A549 (cell line): ENCODE data around the gene SUGP1. TPM values are rescaled to one million over a fixed set of nuclear protein-coding genes. Genes with fewer than 3 reads are reported as not detected.

Source experiments
- ATAC-seq, 2 experiments: fragments of 200-7000 bp in 1 of 2; fragments of >200 bp in 1 of 2; cut with Nextera tagmentation in 1 of 2; cut with Tn5 transposase in 1 of 2; 3 replicates each; pipeline versions ENCODE4 v1.8.0 to v1.9.1; 2018 to 2020; ENCODE audit warnings: mild to moderate bottlenecking in 1 of 2, moderate library complexity in 1 of 2
- CTCF ChIA-PET: fragments of 300-600 bp; sonication (Branson Sonifier 250); formaldehyde crosslinking; extraction: SDS; loops from one replicate; lab custom pipeline; 2021; ENCODE audit warnings: antibody characterized with exemption, inconsistent platforms; lab: Yijun Ruan, JAX
- POLR2A ChIA-PET: fragments of 350-600 bp; formaldehyde crosslinking; extraction: SDS; loops from one replicate; lab custom pipeline; 2021; ENCODE audit warnings: antibody characterized with exemption, inconsistent platforms; lab: Yijun Ruan, JAX
- DNase-seq, 2 experiments: peaks; one replicate each; pipeline versions ENCODE4 v3.0.0 to v3.0.0-alpha.2; 2011 to 2016; ENCODE audit warnings: low read depth in 1 of 2, low spot score in 1 of 2
- FAIRE-seq: peaks from 2 replicates; lab custom pipeline; 2011; peaks lifted over from hg19 to GRCh38; lab: Jason Lieb, UNC
- H3K27ac ChIP-seq, 2 experiments: fragments of >200 bp; sonication (Bioruptor Twin); formaldehyde crosslinking; 3 replicates each; pipeline ENCODE4 v1.5.1; 2016 to 2017
- H3K4me1 ChIP-seq: fragments of >200 bp; sonication (Bioruptor Twin); formaldehyde crosslinking; 3 replicates; pipeline ENCODE4 v1.6.1; 2016
- H3K4me2 ChIP-seq: fragments of >200 bp; sonication (Bioruptor Twin); formaldehyde crosslinking; 3 replicates; pipeline ENCODE4 v1.6.1; 2016
- H3K4me3 ChIP-seq: fragments of >200 bp; sonication (Bioruptor Twin); formaldehyde crosslinking; 3 replicates; pipeline ENCODE4 v1.5.1; 2016
- H3K9me3 ChIP-seq: fragments of >200 bp; sonication (Bioruptor Twin); formaldehyde crosslinking; 3 replicates; pipeline ENCODE4 v1.6.1; 2016
- BCL3 ChIP-seq: fragments of >200 bp; sonication (Bioruptor Twin); formaldehyde crosslinking; IDR thresholded peaks from 3 replicates; pipeline ENCODE4 v1.6.1; 2016
- BHLHE40 ChIP-seq: IDR thresholded peaks from 2 replicates; pipeline ENCODE4 v1.6.1; 2012; ENCODE audit warnings: low read depth, low read length, inconsistent platforms
- FOSB ChIP-seq: fragments of 250-450 bp; sonication (Bioruptor Pico); IDR thresholded peaks from 2 replicates; pipeline ENCODE4 v1.5.0; 2020; ENCODE audit warnings: mild to moderate bottlenecking, moderate library complexity
- GATA3 ChIP-seq: IDR thresholded peaks from 2 replicates; pipeline ENCODE4 v1.6.1; 2012; ENCODE audit warnings: borderline replicate concordance
- HDAC2 ChIP-seq: fragments of 200-600 bp; sonication (generic); IDR thresholded peaks from 2 replicates; pipeline ENCODE4 v1.6.1; 2016
- HES2 ChIP-seq: fragments of >200 bp; sonication (Bioruptor Twin); formaldehyde crosslinking; IDR thresholded peaks from 2 replicates; pipeline ENCODE4 v1.6.1; 2016
- HMGXB4 ChIP-seq: fragments of 250-450 bp; sonication (Bioruptor Pico); IDR thresholded peaks from 2 replicates; pipeline ENCODE4 v1.5.0; 2021; ENCODE audit warnings: mild to moderate bottlenecking, moderate library complexity, borderline replicate concordance
- HOXB13 ChIP-seq: fragments of 250-450 bp; sonication (Bioruptor Pico); IDR thresholded peaks from 2 replicates; pipeline ENCODE4 v1.5.0; 2020; ENCODE audit warnings: low read depth, mild to moderate bottlenecking, moderate library complexity
- JUNB ChIP-seq: fragments of >200 bp; sonication (Bioruptor Twin); formaldehyde crosslinking; IDR thresholded peaks from 2 replicates; pipeline ENCODE4 v1.6.1; 2016
- KDM1A ChIP-seq: fragments of 200-600 bp; sonication (generic); IDR thresholded peaks from 2 replicates; pipeline ENCODE4 v1.6.1; 2016; ENCODE audit warnings: low read depth, mild to moderate bottlenecking
- KDM5A ChIP-seq: fragments of 200-600 bp; sonication (generic); IDR thresholded peaks from 2 replicates; pipeline ENCODE4 v1.6.1; 2016; ENCODE audit warnings: antibody characterized with exemption, mild to moderate bottlenecking
- MAX ChIP-seq: IDR thresholded peaks from 2 replicates; pipeline ENCODE4 v1.6.1; 2012
- MYC ChIP-seq: IDR thresholded peaks from 2 replicates; pipeline ENCODE4 v1.6.1; 2012; ENCODE audit warnings: mild to moderate bottlenecking, inconsistent platforms, low read length, improper control_type of control experiment, borderline replicate concordance
- NPAS2 ChIP-seq: fragments of 250-450 bp; sonication (Bioruptor Pico); IDR thresholded peaks from 2 replicates; pipeline ENCODE4 v1.8.0; 2022; ENCODE audit warnings: mild to moderate bottlenecking, moderate library complexity, borderline replicate concordance
- NR3C1 ChIP-seq: fragments of >200 bp; sonication (Bioruptor Twin); formaldehyde crosslinking; IDR thresholded peaks from 3 replicates; pipeline ENCODE4 v1.6.1; 2017
- PBX3 ChIP-seq: IDR thresholded peaks from 2 replicates; pipeline ENCODE4 v1.6.1; 2012
- PHF8 ChIP-seq: fragments of 200-600 bp; sonication (generic); IDR thresholded peaks from 2 replicates; pipeline ENCODE4 v1.6.1; 2016; ENCODE audit warnings: low read depth, mild to moderate bottlenecking, antibody characterized with exemption, moderate library complexity, borderline replicate concordance
- POLR2A ChIP-seq: IDR thresholded peaks from 2 replicates; pipeline ENCODE4 v1.6.1; 2012; ENCODE audit warnings: mild to moderate bottlenecking, low read length
- POLR2AphosphoS2 ChIP-seq: conservative IDR thresholded peaks from 2 replicates; pipeline ENCODE4 v1.6.1; 2012; ENCODE audit warnings: low read length, improper control_type of control experiment, inconsistent platforms
- RAD21 ChIP-seq, 2 experiments: fragments of >200 bp in 1 of 2; sonication (Bioruptor Twin) in 1 of 2; formaldehyde crosslinking in 1 of 2; IDR thresholded peaks in 1 of 2; conservative IDR thresholded peaks in 1 of 2; 2 replicates in 1 of 2; 3 replicates in 1 of 2; pipeline ENCODE4 v1.6.1; 2012 to 2018; ENCODE audit warnings: inconsistent platforms in 1 of 2
- RARB ChIP-seq: fragments of 250-450 bp; sonication (Bioruptor Pico); IDR thresholded peaks from 2 replicates; pipeline ENCODE4 v1.8.0; 2021; ENCODE audit warnings: mild to moderate bottlenecking, moderate library complexity
- TFCP2L1 ChIP-seq: fragments of 250-450 bp; sonication (Bioruptor Pico); IDR thresholded peaks from 2 replicates; pipeline ENCODE4 v1.5.0; 2021; ENCODE audit warnings: mild to moderate bottlenecking
- TP53 ChIP-seq: fragments of 250-450 bp; sonication (Bioruptor Pico); IDR thresholded peaks from 2 replicates; pipeline ENCODE4 v1.5.0; 2021; ENCODE audit warnings: mild to moderate bottlenecking, moderate library complexity
- ZC3H11A ChIP-seq: fragments of 450-650 bp; IDR thresholded peaks from 2 replicates; pipeline ENCODE4 v1.6.1; 2014; ENCODE audit warnings: antibody characterized with exemption, mild to moderate bottlenecking
- ZFP36 ChIP-seq: fragments of 450-650 bp; IDR thresholded peaks from 2 replicates; pipeline ENCODE4 v1.6.1; 2014; ENCODE audit warnings: borderline replicate concordance; ENCODE audit not compliant: partially characterized antibody
- ZSCAN20 ChIP-seq: fragments of 250-450 bp; sonication (Bioruptor Pico); IDR thresholded peaks from 2 replicates; pipeline ENCODE4 v1.8.0; 2022; ENCODE audit warnings: mild to moderate bottlenecking, moderate library complexity
- WGBS: methylation state at CpG from one replicate; pipeline ENCODE4 v1.1.6; 2017; ENCODE audit errors: missing lambda C conversion rate; 5-methylcytosine and 5-hydroxymethylcytosine counted together
- polyA plus RNA-seq, 4 experiments: library from polyadenylated mRNA; depleted of rRNA in 3 of 4; stranded (reverse); fragments of >200 nt; fragmentation: RNase III in 1 of 4; extraction: RNeasy Plus Mini Kit Qiagen cat#74134 plus additional on column Dnase treatment in 1 of 4; gene quantifications; 2 replicates in 3 of 4; 3 replicates in 1 of 4; pipeline ENCODE4 v1.2.3, GENCODE V29; 2011 to 2017

SUGP1 gene
- polyA plus RNA-seq, 2 of the 4 experiments (the other 2 are of a cell fraction), result 21.9 to 30.0 TPM

GRCh38 chr19:19300613-19301012 is 19.7 kb downstream of the SUGP1 start:
- no peak for ATAC-seq
- Histone ChIP-seq H3K9me3 (no peaks in the 10 kb centered on the region), H3K4me3 (no peak overlapping the region), H3K4me2 (no peak overlapping the region), H3K27ac (no peak overlapping the region)
- CTCF ChIA-PET, result no interaction called here
- POLR2A ChIA-PET, result no interaction called here
- WGBS, result 94% methylated on average over 6 of the region's 12 CpGs
- no peak for FAIRE-seq
- TF ChIP-seq FOSB (CRISPR knock-in tag) (no peak), MYC (no peak), ZFP36 (no peak), POLR2A (no peak), BHLHE40 (no peak)
- TF ChIP-seq, all 56 proteins: peak for 0
- no peak for DNase-seq
- no peaks in the 10 kb centered on the region for H3K4me1 ChIP-seq

- DNase-seq, result no peak
- Histone ChIP-seq H3K27ac (no peak overlapping the region), H3K4me2 (no peak overlapping the region), H3K9me3 (no peaks in the 10 kb centered on the region), H3K4me1 (no peaks in the 10 kb centered on the region), H3K4me3 (no peak overlapping the region)
- no peak; a peak in 1 of 6 replicates for ATAC-seq
- ChIA-PET POLR2A (no interaction called here), CTCF (interaction anchor here (0.9 to 1.6 kb wide), 3 partner anchors 10 to 193 kb away, joined by 3 to 5 read pairs (median 3); no protein-coding TSS in a partner anchor)
- no peak for FAIRE-seq
- 90% methylated on average over 8 of the region's 9 CpGs for WGBS
- TF ChIP-seq MAX (no peak), ZC3H11A (no peak), ZSCAN20 (CRISPR knock-in tag) (no peak), KDM1A (no peak), NR3C1 (no peak), HDAC2 (no peak), TP53 (no peak), HMGXB4 (no peak), TFCP2L1 (CRISPR knock-in tag) (no peak), RAD21 (conservative IDR thresholded peaks at IDR 0.05 in 1 of 2, IDR thresholded peaks at IDR 0.05 in 1 of 2) (no peak), PBX3 (no peak), RARB (CRISPR knock-in tag) (no peak), HES2 (no peak), HOXB13 (no peak), GATA3 (no peak), KDM5A (no peak)
Observed at GRCh38 chr19:19297759-19298158, 22.6 kb downstream of the SUGP1 start.

- DNase-seq (no peak), FAIRE-seq (no peak), ATAC-seq (no peak)
- WGBS, result 92% methylated on average over 8 of the region's 19 CpGs
- Histone ChIP-seq H3K9me3 (no peaks in the 10 kb centered on the region), H3K27ac (no peak overlapping the region), H3K4me2 (no peak overlapping the region), H3K4me3 (no peak overlapping the region), H3K4me1 (no peaks in the 10 kb centered on the region)
- TF ChIP-seq ZFP36 (no peak), GATA3 (no peak), JUNB (no peak), BHLHE40 (no peak), ZC3H11A (no peak), NPAS2 (CRISPR knock-in tag) (no peak), ZSCAN20 (CRISPR knock-in tag) (no peak), PHF8 (no peak), POLR2AphosphoS2 (no peak), BCL3 (no peak), FOSB (CRISPR knock-in tag) (no peak)
- CTCF ChIA-PET, result interaction anchor here (0.9 to 1.4 kb wide), 2 partner anchors 151 to 193 kb away, joined by 3 to 5 read pairs; no protein-coding TSS in a partner anchor
- POLR2A ChIA-PET, result no interaction called here
Observed at GRCh38 chr19:19296953-19297689, 23.2 kb downstream of the SUGP1 start.
